Neural progenitor cell (in vitro differentiated cells): Measurements from ENCODE around the gene RAB1A. TPM values are rescaled to one million over a fixed set of nuclear protein-coding genes. Genes with fewer than 3 reads are reported as not detected.
"Not testable (repeated sequence)": the region's sequence is repeated elsewhere in the genome, so short reads cannot be mapped to it uniquely, and the experiment has no call there.

Source experiments
- DNase-seq: peaks from one replicate; pipeline ENCODE4 v3.0.0-alpha.2; 2016; ENCODE audit warnings: low spot score
- H2AFZ ChIP-seq: fragments of 200-600 bp; sonication (generic); replicated peaks from 2 replicates; pipeline ENCODE4 v1.6.1; 2016; ENCODE audit warnings: antibody characterized with exemption
- H3F3A ChIP-seq: fragments of 200-600 bp; sonication (generic); 2 replicates; pipeline ENCODE4 v1.6.1; 2016; ENCODE audit warnings: antibody characterized with exemption, low read depth
- H3K27ac ChIP-seq: fragments of 200-600 bp; sonication (generic); 2 replicates; pipeline ENCODE4 v1.5.1; 2016; ENCODE audit warnings: mild to moderate bottlenecking
- H3K27me3 ChIP-seq: fragments of 200-600 bp; sonication (generic); 2 replicates; pipeline ENCODE4 v1.6.1; 2016; ENCODE audit warnings: mild to moderate bottlenecking, moderate library complexity
- H3K36me3 ChIP-seq: fragments of 200-600 bp; sonication (generic); 2 replicates; pipeline ENCODE4 v1.5.1; 2016
- H3K4me1 ChIP-seq: fragments of 200-600 bp; sonication (generic); 2 replicates; pipeline ENCODE4 v1.6.1; 2016; ENCODE audit warnings: mixed run types
- H3K4me2 ChIP-seq: fragments of 200-600 bp; sonication (generic); 2 replicates; pipeline ENCODE4 v1.6.1; 2016
- H3K4me3 ChIP-seq: fragments of 200-600 bp; sonication (generic); 2 replicates; pipeline ENCODE4 v1.5.1; 2016
- H3K79me2 ChIP-seq: fragments of 200-600 bp; sonication (generic); 2 replicates; pipeline ENCODE4 v1.6.1; 2016; ENCODE audit warnings: low read depth
- H3K9ac ChIP-seq: fragments of 200-600 bp; sonication (generic); 2 replicates; pipeline ENCODE4 v1.6.1; 2016
- H3K9me3 ChIP-seq: fragments of 200-600 bp; sonication (generic); 2 replicates; pipeline ENCODE4 v1.5.1; 2016; ENCODE audit warnings: low read depth
- H4K20me1 ChIP-seq: fragments of 200-600 bp; sonication (generic); 2 replicates; pipeline ENCODE4 v1.6.1; 2016; ENCODE audit warnings: low read depth
- H3K27ac Mint-ChIP-seq: 3 replicates; pipeline ENCODE4 v1.8.0; 2021; ENCODE audit warnings: mixed read lengths
- H3K27me3 Mint-ChIP-seq: 2 replicates; pipeline ENCODE4 v1.8.0; 2022; ENCODE audit warnings: low read depth, mild to moderate bottlenecking, inconsistent platforms, moderate library complexity, mixed read lengths; ENCODE audit not compliant: insufficient read depth
- H3K36me3 Mint-ChIP-seq: 3 replicates; pipeline ENCODE4 v1.8.0; 2021; ENCODE audit warnings: mixed read lengths
- H3K4me1 Mint-ChIP-seq: 3 replicates; pipeline ENCODE4 v1.8.0; 2021; ENCODE audit warnings: mixed read lengths
- H3K4me3 Mint-ChIP-seq: 3 replicates; pipeline ENCODE4 v1.8.0; 2021; ENCODE audit warnings: mild to moderate bottlenecking, moderate library complexity, mixed read lengths
- H3K9me3 Mint-ChIP-seq: 3 replicates; pipeline ENCODE4 v1.8.0; 2020; ENCODE audit warnings: mixed read lengths
- EZH2 ChIP-seq: fragments of 200-600 bp; sonication (generic); IDR thresholded peaks from 2 replicates; pipeline ENCODE4 v1.6.1; 2017; ENCODE audit warnings: antibody characterized with exemption, mild to moderate bottlenecking, moderate library complexity
- EZH2phosphoT487 ChIP-seq: fragments of 200-600 bp; sonication (generic); IDR thresholded peaks from 2 replicates; pipeline ENCODE4 v1.6.1; 2017; ENCODE audit warnings: antibody characterized with exemption
- total RNA-seq: library from RNA; depleted of rRNA; stranded (reverse); fragments of >200 nt; gene quantifications from 2 replicates; pipeline ENCODE4 v1.2.3, GENCODE V29; 2015; ENCODE audit warnings: low replicate concordance
- TF ChIP-seq, protein P1 (sequence below): fragments of 200-600 bp; sonication (generic); IDR thresholded peaks from 2 replicates; pipeline ENCODE4 v1.5.1; 2017; ENCODE audit warnings: antibody characterized with exemption, mild to moderate bottlenecking

RAB1A gene
- 80.7 and 100 TPM in 2 replicates for total RNA-seq

DNA sequence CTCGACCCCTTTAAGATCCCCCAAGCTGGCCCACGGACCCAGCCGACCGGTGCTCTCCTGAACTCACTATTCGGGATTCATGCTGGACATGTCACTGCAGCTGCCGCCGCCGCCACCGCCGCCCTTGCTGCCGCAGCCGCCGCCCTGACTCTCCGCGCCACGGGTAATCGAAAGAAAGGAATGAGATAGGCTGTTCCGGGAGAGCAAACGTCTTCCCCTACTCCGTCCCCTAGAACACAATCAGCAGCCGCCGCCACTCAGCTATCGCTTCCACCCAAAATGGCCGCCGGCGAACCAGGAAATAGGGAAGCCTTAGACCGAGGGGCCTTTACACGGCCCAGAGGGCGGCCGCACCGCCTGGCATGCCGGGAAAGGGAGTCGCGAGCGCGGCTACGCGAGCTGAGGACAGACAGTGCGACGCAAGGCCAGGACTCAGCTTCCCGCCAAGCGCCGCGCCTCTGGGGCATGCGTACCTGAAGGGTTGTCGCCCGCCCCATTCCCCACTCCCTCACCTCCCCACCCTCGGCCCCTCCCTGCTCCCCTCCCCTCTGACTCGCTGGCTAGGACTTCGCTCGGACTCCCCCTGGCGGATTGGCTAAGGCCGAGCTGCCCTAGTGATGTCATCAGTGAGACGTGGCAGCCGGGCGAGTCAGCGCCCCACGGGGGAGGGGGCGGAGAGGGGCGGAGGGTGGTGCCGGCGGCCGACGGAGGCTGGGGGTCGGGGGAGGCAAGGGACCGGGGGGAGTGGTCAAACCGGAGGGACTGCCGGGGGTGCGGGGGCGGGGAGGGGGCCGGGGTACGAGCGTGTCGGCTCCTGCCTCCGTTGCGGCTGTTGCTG is at the start of gene RAB1A:
Gene RAB1A, minus strand, starts transcription at position 281 of the 838 bp plus-strand sequence. Its CDS starts 191 bp downstream, at position 90.
- Histone ChIP-seq H3K27me3 (no peaks in the 10 kb centered on the region), H3K27ac (peak within 1 kb of the TSS; percentile 96), H3K79me2 (peaks cover 45% of the 10 kb centered on the region), H3K4me1 (peaks cover 17% of the 10 kb centered on the region), H3K4me2 (peak within 1 kb of the TSS; percentile 91), H2AFZ (peak within 1 kb of the TSS; percentile 91), H3K9ac (peak within 1 kb of the TSS; percentile 98), H3F3A (peaks cover 19% of the 10 kb centered on the region), H3K9me3 (no peaks in the 10 kb centered on the region), H3K36me3 (no peaks in the 10 kb centered on the region), H3K4me3 (peak within 1 kb of the TSS; percentile 89), H4K20me1 (peaks cover 42% of the 10 kb centered on the region)
- Mint-ChIP-seq H3K9me3 (no peaks in the 10 kb centered on the region), H3K4me1 (peaks cover 34% of the 10 kb centered on the region), H3K4me3 (peak within 1 kb of the TSS; percentile 100), H3K36me3 (peaks cover 6% of the 10 kb centered on the region), H3K27ac (peak within 1 kb of the TSS; percentile 100), H3K27me3 (peaks cover 2% of the 10 kb centered on the region)
- TF ChIP-seq, protein P1, sequence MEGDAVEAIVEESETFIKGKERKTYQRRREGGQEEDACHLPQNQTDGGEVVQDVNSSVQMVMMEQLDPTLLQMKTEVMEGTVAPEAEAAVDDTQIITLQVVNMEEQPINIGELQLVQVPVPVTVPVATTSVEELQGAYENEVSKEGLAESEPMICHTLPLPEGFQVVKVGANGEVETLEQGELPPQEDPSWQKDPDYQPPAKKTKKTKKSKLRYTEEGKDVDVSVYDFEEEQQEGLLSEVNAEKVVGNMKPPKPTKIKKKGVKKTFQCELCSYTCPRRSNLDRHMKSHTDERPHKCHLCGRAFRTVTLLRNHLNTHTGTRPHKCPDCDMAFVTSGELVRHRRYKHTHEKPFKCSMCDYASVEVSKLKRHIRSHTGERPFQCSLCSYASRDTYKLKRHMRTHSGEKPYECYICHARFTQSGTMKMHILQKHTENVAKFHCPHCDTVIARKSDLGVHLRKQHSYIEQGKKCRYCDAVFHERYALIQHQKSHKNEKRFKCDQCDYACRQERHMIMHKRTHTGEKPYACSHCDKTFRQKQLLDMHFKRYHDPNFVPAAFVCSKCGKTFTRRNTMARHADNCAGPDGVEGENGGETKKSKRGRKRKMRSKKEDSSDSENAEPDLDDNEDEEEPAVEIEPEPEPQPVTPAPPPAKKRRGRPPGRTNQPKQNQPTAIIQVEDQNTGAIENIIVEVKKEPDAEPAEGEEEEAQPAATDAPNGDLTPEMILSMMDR = peak; percentile 52
- TF ChIP-seq EZH2phosphoT487 = no peak
- peak; percentile 100 for DNase-seq

DNA sequence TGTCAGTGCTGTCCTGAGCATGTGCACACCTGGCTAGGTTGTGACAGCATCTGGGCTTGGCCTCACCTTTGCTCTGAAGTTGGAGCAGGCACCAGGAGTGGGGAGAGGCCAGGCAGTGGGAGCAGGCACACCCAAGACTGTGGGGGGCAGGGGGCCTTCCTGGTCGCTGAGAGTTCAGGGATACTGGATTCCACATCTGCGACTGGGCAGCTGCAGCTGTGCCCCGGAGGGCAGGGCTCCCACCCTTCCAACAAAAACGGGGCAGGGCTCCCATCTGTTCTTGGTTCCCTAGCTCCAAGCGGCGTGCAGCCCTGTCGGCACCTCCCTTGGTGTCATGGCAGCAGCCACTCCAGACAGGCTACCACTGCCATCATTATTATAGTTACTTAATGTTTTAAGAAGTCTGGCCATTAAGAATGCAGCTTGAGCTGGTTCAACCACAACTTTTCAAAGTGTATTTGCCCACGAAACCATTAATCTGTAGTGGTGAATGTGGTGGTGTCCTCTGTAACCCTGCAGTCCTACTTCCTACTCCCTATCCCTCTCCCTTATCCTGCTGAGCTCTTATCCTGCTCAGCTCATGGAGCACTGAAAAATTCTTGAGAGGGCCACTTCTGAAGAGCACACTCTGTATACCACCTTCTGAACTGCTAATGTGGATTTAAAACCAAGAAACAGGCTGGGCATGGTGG is 48.0 kb upstream of the RAB1A start:
- Histone ChIP-seq H3F3A (no peaks in the 10 kb centered on the region), H3K79me2 (no peaks in the 10 kb centered on the region), H3K9ac (no peak overlapping the region), H3K4me3 (no peak overlapping the region), H3K9me3 (no peaks in the 10 kb centered on the region), H3K4me2 (no peak overlapping the region), H3K27me3 (no peaks in the 10 kb centered on the region), H3K36me3 (no peaks in the 10 kb centered on the region), H3K4me1 (no peaks in the 10 kb centered on the region), H3K27ac (no peak overlapping the region), H4K20me1 (no peaks in the 10 kb centered on the region), H2AFZ (no peak overlapping the region)
- H3K36me3 Mint-ChIP-seq = no peaks in the 10 kb centered on the region
- H3K4me1 Mint-ChIP-seq = no peaks in the 10 kb centered on the region
- peaks cover 2% of the 10 kb centered on the region for H3K9me3 Mint-ChIP-seq
- H3K4me3 Mint-ChIP-seq = no peak overlapping the region
- TF ChIP-seq, protein P1 = no peak
- H3K27me3 Mint-ChIP-seq = peaks cover 2% of the 10 kb centered on the region
- H3K27ac Mint-ChIP-seq = no peak overlapping the region
- DNase-seq = no peak

DNA sequence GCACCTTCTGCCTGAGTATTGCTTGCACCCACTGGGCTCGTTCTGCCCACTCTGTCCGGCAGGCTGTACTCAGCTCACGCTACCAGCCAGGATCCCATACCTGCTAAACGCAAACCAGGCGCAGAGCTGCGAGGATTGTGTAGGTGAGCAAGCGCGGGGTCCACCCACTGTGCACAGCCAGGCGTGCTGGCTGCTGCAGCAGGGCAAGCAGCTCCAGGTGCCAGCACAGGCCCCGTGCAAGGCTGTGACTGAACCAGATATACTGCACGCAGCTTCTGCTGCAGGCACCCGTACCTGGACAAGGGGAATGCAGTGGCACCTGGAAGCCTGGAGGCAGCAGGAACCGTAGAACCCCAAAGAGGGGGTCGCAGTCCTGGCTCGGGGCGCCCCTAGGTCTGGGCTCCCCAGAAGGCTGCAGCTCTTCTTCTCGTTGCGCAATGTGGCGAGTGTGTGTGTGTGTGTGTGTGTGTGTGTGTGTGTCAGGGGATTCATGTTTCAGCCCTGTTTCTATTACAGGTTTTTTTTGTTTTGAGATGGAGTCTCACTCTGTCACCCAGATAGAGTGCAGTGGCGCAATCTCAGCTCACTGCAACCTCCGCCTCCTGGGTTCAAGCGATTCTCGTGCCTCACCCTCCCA is 46.1 kb upstream of the RAB1A start:
- Mint-ChIP-seq H3K4me3 (no peak overlapping the region), H3K9me3 (peaks cover 2% of the 10 kb centered on the region), H3K27me3 (peaks cover 3% of the 10 kb centered on the region), H3K27ac (no peak overlapping the region), H3K4me1 (no peaks in the 10 kb centered on the region), H3K36me3 (no peaks in the 10 kb centered on the region)
- no peaks in the 10 kb centered on the region for H3K27me3 ChIP-seq
- no peaks in the 10 kb centered on the region for H3K36me3 ChIP-seq
- H3K4me3 ChIP-seq = no peak overlapping the region
- no peak for DNase-seq
- H3K9me3 ChIP-seq = no peaks in the 10 kb centered on the region
- H3K9ac ChIP-seq = no peak overlapping the region
- no peak overlapping the region for H3K27ac ChIP-seq
- no peak overlapping the region for H3K4me2 ChIP-seq
- TF ChIP-seq EZH2 (no peak), EZH2phosphoT487 (no peak)
- TF ChIP-seq, protein P1 = no peak
- no peaks in the 10 kb centered on the region for H4K20me1 ChIP-seq
- H3K79me2 ChIP-seq = no peaks in the 10 kb centered on the region
- H3K4me1 ChIP-seq = no peaks in the 10 kb centered on the region
- H3F3A ChIP-seq = no peaks in the 10 kb centered on the region
- H2AFZ ChIP-seq = no peak overlapping the region

DNA sequence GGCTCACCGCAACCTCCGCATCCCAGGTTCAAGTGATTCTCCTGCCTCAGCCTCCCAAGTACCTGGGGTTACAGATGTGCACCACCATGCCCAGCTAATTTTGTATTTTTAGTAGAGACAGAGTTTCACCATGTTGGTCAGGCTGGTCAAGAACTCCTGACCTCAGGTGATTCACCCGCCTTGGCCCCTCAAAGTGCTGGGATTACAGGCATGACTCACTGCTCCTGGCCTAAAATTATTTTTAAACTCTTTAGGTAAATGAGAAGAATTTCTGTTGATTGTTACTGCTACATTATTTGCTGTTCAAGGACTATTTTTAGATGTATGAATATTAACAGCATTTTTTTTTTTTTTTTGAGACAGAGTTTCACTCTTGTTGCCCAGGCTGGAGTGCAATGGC is 44.1 kb upstream of the RAB1A start:
- not testable (repeated sequence) for H3K9me3 Mint-ChIP-seq, H3K4me3 Mint-ChIP-seq, H3K27ac ChIP-seq

More for the DNA sequence above, 44.1 kb upstream of the RAB1A start:
- H3K79me2 ChIP-seq, H3K36me3 ChIP-seq, H3F3A ChIP-seq, H4K20me1 ChIP-seq, H3K36me3 Mint-ChIP-seq, H3K27me3 ChIP-seq, H2AFZ ChIP-seq, H3K4me1 Mint-ChIP-seq, H3K9ac ChIP-seq, H3K4me1 ChIP-seq, DNase-seq, H3K4me2 ChIP-seq, H3K27ac Mint-ChIP-seq, H3K27me3 Mint-ChIP-seq, H3K9me3 ChIP-seq, H3K4me3 ChIP-seq: not testable (repeated sequence)
